ENCODE measurements around the gene CISH.

CISH gene

GRCh38 chr3:50570508-50571279 lies 40.9 kb downstream of the CISH start:
- Histone ChIP-seq H3K4me1 (peaks cover 16% of the 10 kb centered on the region), H3K4me2 (ENCODE audit: low read length) (no peak overlapping the region), H3K9me3 (ENCODE audit: control insufficient read depth, low read length) (no peaks in the 10 kb centered on the region), H3K36me3 (ENCODE audit: control insufficient read depth, insufficient read depth, low read length) (no peaks in the 10 kb centered on the region), H2AFZ (no peak overlapping the region), H3K27ac (no peak overlapping the region), H3K4me3 (ENCODE audit: low read depth, low read length) (no peak overlapping the region), H3K9ac (no peak overlapping the region), H3K79me2 (no peaks in the 10 kb centered on the region), H3K27me3 (ENCODE audit: control insufficient read depth, insufficient read depth, low read length) (no peaks in the 10 kb centered on the region)
- TF ChIP-seq, protein P1, sequence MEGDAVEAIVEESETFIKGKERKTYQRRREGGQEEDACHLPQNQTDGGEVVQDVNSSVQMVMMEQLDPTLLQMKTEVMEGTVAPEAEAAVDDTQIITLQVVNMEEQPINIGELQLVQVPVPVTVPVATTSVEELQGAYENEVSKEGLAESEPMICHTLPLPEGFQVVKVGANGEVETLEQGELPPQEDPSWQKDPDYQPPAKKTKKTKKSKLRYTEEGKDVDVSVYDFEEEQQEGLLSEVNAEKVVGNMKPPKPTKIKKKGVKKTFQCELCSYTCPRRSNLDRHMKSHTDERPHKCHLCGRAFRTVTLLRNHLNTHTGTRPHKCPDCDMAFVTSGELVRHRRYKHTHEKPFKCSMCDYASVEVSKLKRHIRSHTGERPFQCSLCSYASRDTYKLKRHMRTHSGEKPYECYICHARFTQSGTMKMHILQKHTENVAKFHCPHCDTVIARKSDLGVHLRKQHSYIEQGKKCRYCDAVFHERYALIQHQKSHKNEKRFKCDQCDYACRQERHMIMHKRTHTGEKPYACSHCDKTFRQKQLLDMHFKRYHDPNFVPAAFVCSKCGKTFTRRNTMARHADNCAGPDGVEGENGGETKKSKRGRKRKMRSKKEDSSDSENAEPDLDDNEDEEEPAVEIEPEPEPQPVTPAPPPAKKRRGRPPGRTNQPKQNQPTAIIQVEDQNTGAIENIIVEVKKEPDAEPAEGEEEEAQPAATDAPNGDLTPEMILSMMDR (IDR thresholded peaks at IDR 0.05): no peak

GRCh38 chr3:50568947-50569749 lies 42.4 kb downstream of the CISH start, which contains the start of gene HEMK1:
Gene HEMK1 (plus strand): TSS chr3:50569522. CDS start chr3:50571105, 1,583 bp downstream.
- no peaks in the 10 kb centered on the region for H3K36me3 ChIP-seq (ENCODE audit: control insufficient read depth, insufficient read depth, low read length)
- H3K4me3 ChIP-seq (ENCODE audit: low read depth, low read length): peak within 1 kb of the TSS; percentile 74
- no peaks in the 10 kb centered on the region for H3K79me2 ChIP-seq
- H3K4me1 ChIP-seq: peaks cover 16% of the 10 kb centered on the region
- TF ChIP-seq, protein P1 (IDR thresholded peaks at IDR 0.05): no peak
- H3K27me3 ChIP-seq (ENCODE audit: control insufficient read depth, insufficient read depth, low read length): no peaks in the 10 kb centered on the region
- H3K27ac ChIP-seq: peak within 1 kb of the TSS; percentile 90
- H3K9me3 ChIP-seq (ENCODE audit: control insufficient read depth, low read length): no peaks in the 10 kb centered on the region
- peak within 1 kb of the TSS; percentile 82 for H3K9ac ChIP-seq
- H3K4me2 ChIP-seq (ENCODE audit: low read length): peak within 1 kb of the TSS; percentile 95
- peak within 1 kb of the TSS; percentile 91 for H2AFZ ChIP-seq

DNA sequence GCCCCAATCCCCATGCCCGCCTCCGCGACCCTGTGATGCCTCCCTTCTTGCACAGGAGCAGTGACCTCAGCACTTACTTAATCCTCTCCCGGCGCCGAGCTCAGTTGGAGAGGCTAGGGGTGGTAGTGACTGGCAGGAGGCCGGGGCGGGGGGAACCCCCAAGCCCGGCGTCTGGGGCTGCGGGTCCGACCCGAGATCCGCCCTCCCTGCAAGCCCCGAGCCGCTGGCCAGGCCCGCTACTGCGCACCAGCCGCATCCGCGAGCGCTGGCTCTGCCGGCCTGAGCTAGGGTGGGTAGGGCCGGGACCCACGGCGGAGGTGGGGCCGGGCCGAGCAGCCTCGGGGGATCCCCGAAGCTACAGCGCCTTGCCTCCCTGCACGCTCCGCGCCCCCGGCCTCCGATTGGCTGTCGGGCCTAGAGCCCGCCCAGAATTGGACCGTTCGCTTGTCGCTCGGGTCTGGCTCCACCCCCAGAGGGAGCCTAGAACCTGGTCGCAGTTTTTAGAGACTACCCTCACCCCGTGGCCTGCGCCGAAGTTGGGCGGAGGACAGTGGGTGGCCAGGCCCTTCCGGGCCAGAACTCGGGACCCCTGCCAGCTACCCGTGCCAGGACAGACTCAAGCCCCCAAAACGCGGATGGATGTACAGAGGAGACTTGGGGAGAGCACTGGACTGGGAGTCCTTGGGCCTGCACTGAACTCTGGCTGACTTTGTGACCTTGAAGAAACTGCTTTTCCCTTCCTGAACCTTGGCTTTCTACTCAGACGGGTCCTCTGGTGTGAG lies 44.0 kb downstream of the CISH start, which contains the start of gene C3orf18:
C3orf18 (minus strand) TSS at position 362 of the 782 bp plus-strand sequence. CDS start 2,048 bp downstream, outside the sequence.
- H3K4me2 ChIP-seq (ENCODE audit: low read length): peak within 1 kb of the TSS; percentile 95
- H3K79me2 ChIP-seq: no peaks in the 10 kb centered on the region
- H3K9me3 ChIP-seq (ENCODE audit: control insufficient read depth, low read length): no peaks in the 10 kb centered on the region
- H3K4me3 ChIP-seq (ENCODE audit: low read depth, low read length): peak within 1 kb of the TSS; percentile 74
- H2AFZ ChIP-seq: peak within 1 kb of the TSS; percentile 87
- H3K27me3 ChIP-seq (ENCODE audit: control insufficient read depth, insufficient read depth, low read length): no peaks in the 10 kb centered on the region
- H3K9ac ChIP-seq: peak within 1 kb of the TSS; percentile 54
- H3K36me3 ChIP-seq (ENCODE audit: control insufficient read depth, insufficient read depth, low read length): no peaks in the 10 kb centered on the region
- H3K27ac ChIP-seq: peak within 1 kb of the TSS; percentile 45
- H3K4me1 ChIP-seq: peaks cover 16% of the 10 kb centered on the region
- TF ChIP-seq, protein P1 (IDR thresholded peaks at IDR 0.05): no peak

GRCh38 chr3:50567011-50567385 lies 44.6 kb downstream of the CISH start:
- Histone ChIP-seq H2AFZ (peak overlapping the region; percentile 87), H3K27ac (peak overlapping the region; percentile 45), H3K9ac (peak overlapping the region; percentile 54), H3K4me3 (ENCODE audit: low read depth, low read length) (peak overlapping the region; percentile 65), H3K79me2 (no peaks in the 10 kb centered on the region), H3K4me1 (peaks cover 16% of the 10 kb centered on the region), H3K36me3 (ENCODE audit: control insufficient read depth, insufficient read depth, low read length) (no peaks in the 10 kb centered on the region), H3K4me2 (ENCODE audit: low read length) (peak overlapping the region; percentile 85), H3K27me3 (ENCODE audit: control insufficient read depth, insufficient read depth, low read length) (no peaks in the 10 kb centered on the region), H3K9me3 (ENCODE audit: control insufficient read depth, low read length) (no peaks in the 10 kb centered on the region)
- TF ChIP-seq, protein P1 (IDR thresholded peaks at IDR 0.05): no peak
